D341Med (cell line): ENCODE data around the gene SETDB1.

Experiments used
- DNase-seq: peaks from one replicate; pipeline ENCODE4 v3.0.0; 2012; ENCODE audit warnings: low spot score

SETDB1 gene

GRCh38 chr1:151005729-151006319 is 79.7 kb downstream of the SETDB1 start:
- DNase-seq: no peak

GRCh38 chr1:151006327-151007052 is 80.3 kb downstream of the SETDB1 start, which contains the start of gene MINDY1:
TSS of gene MINDY1 (minus strand) at chr1:151006902. CDS start at chr1:151002617, 4,285 bp downstream.
- peak; percentile 84 for DNase-seq

GRCh38 chr1:151007853-151008243 is 81.7 kb downstream of the SETDB1 start:
- no peak for DNase-seq

- peak; percentile 100 for DNase-seq
Measured at GRCh38 chr1:151008244-151009205, 82.4 kb downstream of the SETDB1 start, which contains the start of gene PRUNE1. TSS of gene PRUNE1 (plus strand) at chr1:151008449. CDS start at chr1:151008633, 184 bp downstream.

- DNase-seq: no peak
Measured at GRCh38 chr1:151009206-151009587, 83.0 kb downstream of the SETDB1 start.

GRCh38 chr1:151009674-151010345 is 83.6 kb downstream of the SETDB1 start:
- DNase-seq: no peak

GRCh38 chr1:151010346-151010726 is 84.2 kb downstream of the SETDB1 start:
- DNase-seq: no peak

GRCh38 chr1:151011154-151011850 is 85.1 kb downstream of the SETDB1 start:
- no peak for DNase-seq

GRCh38 chr1:151012684-151013471 is 86.7 kb downstream of the SETDB1 start:
- no peak for DNase-seq

GRCh38 chr1:151013518-151013917 is 87.4 kb downstream of the SETDB1 start:
- no peak for DNase-seq
